NCI-H2196 treated with DMSO at 0.1 percent for 48 hours (cell line): Measurements from ENCODE around the gene RASA2.

Experiments
- DNase-seq: peaks from one replicate; lab custom pipeline; 2025; ENCODE audit not compliant: unreplicated experiment; lab: John Stamatoyannopoulos, UW

RASA2 gene

DNA sequence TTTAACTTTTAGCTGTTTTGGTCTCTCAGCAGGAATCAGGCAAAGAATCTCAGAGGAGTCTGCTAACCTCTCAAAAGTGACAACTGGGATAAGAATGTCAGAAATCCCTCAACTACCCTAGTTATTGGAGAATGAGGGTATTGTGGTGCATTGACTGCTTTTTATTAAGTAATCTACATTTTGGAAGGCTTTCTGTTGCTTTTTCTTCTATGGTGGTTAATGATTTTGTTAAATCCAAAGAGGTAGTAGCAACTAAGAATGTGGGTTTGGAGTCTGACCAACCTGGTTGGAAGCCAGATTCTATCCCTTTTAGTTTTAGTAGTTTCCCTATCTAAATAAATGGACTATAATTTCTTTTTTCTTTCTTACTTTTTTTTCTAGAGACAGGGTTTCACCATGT, 156.6 kb downstream of the RASA2 start:
- DNase-seq = no peak

GRCh38 chr3:141643796-141644195, 157.0 kb downstream of the RASA2 start:
- no peak for DNase-seq

GRCh38 chr3:141644931-141645330, 158.1 kb downstream of the RASA2 start:
- no peak for DNase-seq

DNA sequence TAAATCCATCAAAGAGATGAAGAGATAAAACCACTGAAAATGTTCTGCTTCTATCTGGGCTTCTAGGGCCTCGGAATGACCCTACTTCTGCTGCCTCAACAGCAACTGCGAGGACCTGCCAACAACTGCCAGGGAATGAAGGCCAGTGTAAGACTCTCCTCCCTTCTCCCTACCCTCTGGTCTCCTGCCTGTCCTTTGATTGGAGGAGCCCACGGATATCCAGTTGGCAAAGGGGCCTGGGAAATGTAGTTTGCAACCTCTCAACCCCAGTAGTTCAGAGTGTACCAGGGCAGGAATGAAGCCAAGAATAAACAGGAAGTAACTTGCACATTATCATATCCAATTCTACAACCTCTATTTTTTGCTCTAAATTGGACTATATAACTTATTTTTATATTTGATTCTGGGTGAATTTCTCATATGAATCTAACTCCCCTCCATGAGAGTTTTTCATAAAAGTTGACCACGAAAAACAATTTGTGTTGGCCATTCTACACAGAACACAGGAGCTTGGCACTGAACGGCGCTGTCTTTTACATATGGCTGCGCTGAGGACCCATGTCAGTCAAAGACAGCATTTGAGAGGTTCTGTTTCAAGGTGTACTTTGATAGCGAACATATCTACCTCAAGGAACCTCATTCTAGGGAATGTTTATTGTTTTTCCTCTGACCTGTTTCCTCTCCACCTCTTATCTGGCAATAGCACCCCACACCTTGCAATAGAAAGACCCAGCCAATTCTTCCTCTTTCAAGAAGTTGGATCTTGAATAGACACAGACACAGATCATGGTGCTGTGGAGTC, 160.1 kb downstream of the RASA2 start:
- DNase-seq = peak; percentile 87

DNA sequence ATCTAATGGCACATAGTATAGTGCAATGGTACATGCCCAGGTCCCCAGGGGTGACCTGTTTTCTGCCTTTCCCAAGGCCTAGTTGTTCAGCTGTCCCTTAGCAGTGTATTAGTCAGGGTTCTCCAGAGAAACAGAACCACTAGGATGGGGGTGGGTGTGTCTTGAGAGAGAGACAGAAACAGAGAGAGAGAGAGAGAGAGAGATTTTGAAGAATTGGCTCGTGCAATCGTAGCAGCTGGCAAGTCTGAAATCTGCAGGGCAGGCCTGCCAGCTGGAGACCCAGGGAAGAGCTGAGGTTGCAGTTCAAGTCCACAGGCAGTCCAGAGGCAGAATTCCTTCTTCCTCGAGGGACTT, 160.7 kb downstream of the RASA2 start:
- no peak for DNase-seq

DNA sequence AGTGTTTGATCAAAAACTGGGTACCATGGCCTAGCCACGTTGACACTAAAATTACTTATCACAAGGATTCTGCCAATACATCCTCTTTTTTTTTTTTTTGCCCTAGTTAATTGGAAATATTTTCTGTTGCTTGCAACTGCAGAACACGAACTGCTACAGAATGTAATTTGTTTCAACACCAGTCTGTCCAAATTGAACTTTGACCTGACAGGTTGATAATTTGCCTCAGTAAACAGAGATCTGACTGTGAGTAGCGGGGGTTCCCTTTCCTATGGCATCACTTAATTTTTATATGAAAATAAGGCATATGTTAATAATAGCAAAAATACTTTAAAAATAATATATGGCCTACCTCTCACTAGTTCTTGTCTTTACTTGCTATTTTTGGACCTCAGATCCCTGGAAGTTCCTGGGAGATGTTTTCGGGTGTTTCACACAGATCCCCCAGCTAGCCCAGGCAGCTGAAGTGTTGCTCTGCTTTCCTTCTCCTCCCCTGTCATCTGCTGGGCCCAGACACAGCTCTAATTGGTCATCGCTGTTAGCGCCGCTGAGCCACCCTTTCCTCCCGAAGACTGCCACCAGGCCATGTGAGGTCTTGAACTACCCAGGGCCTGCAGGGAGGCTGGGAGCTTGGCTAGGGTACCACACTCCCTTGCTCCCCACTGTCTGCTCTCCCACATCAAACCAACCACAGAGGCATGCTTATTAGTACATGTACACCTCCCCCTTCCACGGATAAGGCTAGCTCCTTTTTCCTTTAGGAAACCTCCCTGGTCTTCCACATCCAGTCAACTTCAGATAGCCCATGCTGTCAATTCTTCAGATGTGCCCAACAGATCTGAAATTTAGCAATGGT, 161.5 kb downstream of the RASA2 start:
- no peak for DNase-seq

GRCh38 chr3:141649871-141650270, 163.0 kb downstream of the RASA2 start:
- no peak for DNase-seq

DNA sequence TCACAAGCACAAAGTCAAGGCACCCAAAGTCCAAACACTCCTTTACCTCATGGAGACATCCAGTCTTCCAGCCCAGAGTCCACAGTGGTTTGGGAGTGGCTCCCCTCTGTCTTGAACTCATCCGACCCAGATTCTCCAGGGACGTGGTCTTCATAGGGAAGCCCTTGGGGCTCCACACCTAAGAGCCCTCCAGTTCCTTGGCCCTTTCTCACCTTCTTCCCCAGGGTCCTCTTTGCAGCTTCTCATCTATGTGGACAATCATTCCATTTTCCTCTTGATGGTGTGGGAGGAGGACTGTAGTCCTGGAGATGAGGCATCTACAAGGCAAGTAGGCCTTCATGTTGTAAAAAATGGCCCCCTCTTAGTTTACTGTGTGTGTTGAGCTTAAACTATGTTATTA, 164.0 kb downstream of the RASA2 start:
- DNase-seq = no peak

DNA sequence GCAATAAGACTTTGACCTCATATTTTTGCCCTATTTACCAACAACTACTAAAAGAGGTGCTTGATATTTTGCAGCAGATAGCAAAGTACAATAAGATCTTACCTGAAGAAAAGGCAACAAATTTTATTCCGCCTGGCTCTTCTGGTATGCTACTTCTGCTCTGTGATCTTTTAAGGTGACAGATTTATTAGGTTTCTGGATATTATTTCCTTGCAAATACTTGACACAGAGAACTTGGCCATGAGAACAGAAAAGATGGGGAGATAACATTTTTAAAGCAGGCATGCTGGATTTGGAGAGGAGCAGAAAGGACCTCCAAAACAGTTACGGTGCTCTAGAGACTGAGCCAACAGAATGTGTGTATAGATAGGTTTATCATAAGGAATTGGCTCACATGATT, 164.6 kb downstream of the RASA2 start:
- no peak for DNase-seq

DNA sequence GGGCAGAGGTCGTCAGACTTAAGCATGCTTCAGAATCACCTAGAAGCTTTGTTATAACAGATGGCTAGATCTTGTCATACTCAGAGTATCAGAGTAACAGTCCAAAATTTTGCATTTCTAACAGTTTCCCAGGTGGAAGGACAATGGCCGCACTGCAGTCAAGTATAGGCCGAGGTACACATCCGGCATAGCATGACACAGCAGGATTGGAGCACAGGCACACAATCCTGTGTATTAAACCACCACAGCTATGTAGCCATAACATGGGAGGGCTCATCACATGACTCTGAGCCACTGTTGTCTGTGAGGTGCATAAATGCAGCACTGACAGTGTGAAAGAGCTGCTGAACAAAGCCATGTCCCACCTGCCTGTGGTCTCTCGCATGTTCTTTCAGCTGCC, 165.5 kb downstream of the RASA2 start:
- DNase-seq = no peak

GRCh38 chr3:141653847-141654246, 167.0 kb downstream of the RASA2 start:
- DNase-seq = no peak

GRCh38 chr3:141655801-141656200, 169.0 kb downstream of the RASA2 start:
- DNase-seq = no peak

DNA sequence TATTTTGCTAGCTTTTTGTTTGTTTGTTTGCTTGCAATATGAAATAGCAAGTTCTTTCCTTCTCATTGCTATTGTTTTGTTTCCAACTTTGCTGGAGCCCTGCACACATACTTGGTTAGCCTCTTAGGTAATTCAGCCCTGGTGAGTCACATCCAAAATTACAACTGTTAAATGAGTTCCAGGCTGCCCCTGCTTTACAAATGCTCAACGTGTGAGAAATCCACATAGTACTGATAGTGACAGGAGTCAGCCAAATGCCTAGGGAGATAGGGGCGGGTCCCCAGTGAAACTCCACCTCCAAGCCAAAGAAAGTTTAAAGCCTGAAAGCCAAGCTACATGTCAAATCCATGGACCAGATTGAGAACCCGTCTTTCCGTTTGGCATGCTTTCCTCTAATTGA, 169.9 kb downstream of the RASA2 start:
- DNase-seq = no peak

DNA sequence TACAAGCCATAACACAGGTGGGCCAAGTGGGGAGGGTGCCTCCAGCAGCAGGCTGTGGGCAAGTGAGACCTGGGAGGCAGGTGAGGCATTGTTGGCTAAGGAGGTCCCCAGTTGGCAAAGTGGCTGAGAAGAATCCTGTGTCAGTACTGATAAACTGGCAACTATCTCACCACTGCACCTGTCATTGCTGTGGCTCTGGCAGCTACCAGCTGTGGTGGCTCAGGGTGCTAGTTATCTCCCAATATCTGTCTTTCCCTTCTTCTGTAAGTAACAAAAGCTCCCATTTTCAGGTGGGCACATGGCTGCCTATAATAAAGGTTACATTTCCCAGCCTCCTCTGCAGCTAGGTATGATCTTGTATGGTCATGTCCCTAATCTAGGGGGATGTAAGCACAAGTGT, 170.7 kb downstream of the RASA2 start:
- DNase-seq = no peak

DNA sequence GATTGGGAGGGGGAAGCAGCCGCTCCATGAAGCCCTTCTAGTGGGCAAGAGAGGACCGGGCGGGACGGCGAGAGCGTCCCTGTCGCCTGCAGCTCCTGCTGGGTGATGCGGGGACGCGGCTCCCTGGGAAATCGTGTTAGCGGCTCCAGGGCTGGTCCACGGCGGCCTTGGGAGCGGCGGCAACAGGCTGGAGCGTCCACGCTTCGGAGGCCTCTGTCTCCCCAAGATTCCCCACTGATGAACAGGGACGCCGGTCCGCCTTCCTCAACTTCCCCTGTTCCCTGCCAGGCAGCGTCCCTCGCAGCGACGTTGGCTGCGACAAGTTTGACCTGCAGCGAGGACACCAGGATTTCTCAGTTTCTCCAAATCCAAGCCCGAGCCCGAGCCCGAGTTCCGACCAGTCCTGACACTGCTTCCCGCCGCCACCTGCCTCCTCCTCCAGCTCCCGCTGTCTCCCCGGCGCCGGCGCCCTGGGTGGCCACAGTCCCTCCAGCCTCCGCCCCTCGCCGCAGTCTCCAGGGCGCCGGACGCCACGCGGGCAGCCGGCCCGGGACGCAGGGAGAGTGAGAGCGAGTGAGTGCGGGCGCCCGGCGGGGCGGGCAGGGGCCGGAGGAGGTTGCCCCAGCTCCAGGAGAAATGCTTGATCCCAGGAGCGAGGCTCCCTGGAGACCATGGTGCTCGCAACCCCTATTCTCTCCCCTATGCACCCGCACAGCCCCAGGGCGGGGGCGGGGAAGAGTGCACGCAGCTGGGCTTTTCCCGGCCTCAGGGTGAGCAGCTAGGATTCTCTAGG, 173.2 kb downstream of the RASA2 start:
- DNase-seq = peak; percentile 50

GRCh38 chr3:141660614-141660947, 173.8 kb downstream of the RASA2 start:
- no peak for DNase-seq

GRCh38 chr3:141661229-141662196, 174.7 kb downstream of the RASA2 start:
- DNase-seq = no peak

GRCh38 chr3:141663993-141664392, 177.2 kb downstream of the RASA2 start:
- DNase-seq = no peak
